ENCODE measurements around the gene ATP8B3.

The ATP8B3 gene

DNA sequence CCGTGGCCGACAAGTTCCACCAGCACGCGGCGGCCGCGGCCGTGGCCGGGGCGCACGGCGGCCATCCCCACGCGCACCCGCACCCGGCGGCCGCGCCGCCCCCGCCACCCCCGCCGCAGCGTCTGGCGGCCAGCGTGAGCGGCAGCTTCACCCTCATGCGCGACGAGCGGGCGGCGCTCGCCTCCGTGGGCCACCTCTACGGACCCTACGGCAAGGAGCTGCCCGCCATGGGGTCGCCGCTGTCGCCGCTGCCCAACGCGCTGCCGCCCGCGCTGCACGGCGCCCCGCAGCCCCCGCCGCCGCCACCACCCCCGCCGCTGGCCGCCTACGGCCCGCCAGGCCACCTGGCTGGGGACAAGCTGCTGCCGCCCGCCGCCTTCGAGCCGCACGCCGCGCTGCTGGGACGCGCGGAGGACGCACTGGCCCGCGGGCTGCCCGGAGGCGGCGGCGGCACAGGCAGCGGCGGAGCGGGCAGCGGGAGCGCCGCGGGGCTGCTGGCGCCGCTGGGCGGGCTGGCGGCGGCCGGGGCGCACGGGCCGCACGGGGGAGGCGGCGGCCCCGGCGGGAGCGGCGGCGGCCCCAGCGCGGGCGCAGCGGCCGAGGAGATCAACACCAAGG lies 57.9 kb downstream of the ATP8B3 start:
- no peak for DNase-seq (ENCODE audit: insufficient read length, low spot score)
- TF ChIP-seq POU2F2 (IDR thresholded peaks at IDR 0.05; ENCODE audit: low read depth, low read length), result no peak
- TF ChIP-seq TAF1 (IDR thresholded peaks at IDR 0.05; ENCODE audit: low read depth, low read length), result no peak
- no peak for TF ChIP-seq PAX5 (IDR thresholded peaks at IDR 0.05; ENCODE audit: insufficient read depth, low read length, severe bottlenecking)
- no peak for TF ChIP-seq POLR2AphosphoS5 (IDR thresholded peaks at IDR 0.05; ENCODE audit: low read depth, low read length)
- TF ChIP-seq SPI1 (IDR thresholded peaks at IDR 0.05; ENCODE audit: low read depth, low read length), result no peak
- no peak for TF ChIP-seq POLR2A (IDR thresholded peaks at IDR 0.05; ENCODE audit: low read depth, low read length)
- FAIRE-seq, result no peak

DNA sequence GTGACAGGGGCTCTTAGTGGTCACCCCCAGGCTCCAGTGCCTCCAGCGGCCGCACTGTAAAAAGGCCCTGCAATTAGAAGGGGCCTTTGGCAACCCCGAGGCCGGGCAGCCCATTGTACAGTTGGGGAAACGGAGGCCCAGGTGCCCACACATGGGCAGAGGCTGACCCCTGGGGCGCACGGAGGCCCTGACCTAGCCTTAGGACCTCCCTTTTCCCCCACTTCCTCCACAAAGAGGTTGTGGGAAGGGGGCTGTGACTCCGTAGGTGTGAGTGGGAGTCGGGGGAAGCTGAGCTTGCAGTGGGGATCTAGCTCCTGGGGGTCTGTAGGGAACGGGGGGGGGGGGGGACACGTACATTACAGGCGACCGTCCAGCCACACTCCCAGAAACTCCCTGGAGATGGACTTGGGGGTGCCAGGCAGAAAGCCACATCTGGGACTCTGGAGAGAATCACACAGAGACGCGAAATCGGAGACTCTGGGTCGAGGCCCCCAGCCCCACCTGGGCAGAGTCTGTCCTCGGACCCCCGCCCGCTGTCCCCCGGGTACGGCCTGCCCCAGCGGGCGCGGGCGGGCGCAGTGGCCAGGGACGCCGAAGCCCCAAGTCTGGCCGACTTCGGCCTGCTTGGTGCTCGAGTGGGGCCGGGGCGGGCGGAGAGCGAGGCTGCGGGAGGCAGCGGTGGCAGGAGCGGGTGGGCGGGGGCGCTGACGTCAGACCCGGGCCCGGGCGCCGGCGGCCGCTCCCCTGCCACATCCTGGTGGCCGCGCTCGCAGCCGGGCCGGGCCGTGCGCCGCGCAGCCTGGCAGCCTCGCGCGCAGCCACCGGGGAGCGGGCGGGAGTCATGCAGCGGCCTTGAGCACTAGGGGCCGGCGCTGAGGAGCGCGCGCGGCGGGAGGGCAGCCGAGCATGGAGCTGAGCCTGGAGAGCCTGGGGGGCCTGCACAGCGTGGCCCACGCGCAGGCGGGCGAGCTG lies 59.0 kb downstream of the ATP8B3 start, which contains the start of gene ONECUT3:
Gene ONECUT3 (plus strand): TSS at position 750 of the 972 bp plus-strand sequence. CDS start 157 bp downstream, at position 907.
- DNase-seq (ENCODE audit: insufficient read length, low spot score) (no peak), FAIRE-seq (no peak)
- no peak for TF ChIP-seq TAF1 (IDR thresholded peaks at IDR 0.05; ENCODE audit: low read depth, low read length)
- TF ChIP-seq POLR2AphosphoS5 (IDR thresholded peaks at IDR 0.05; ENCODE audit: low read depth, low read length), result no peak
- no peak for TF ChIP-seq PAX5 (IDR thresholded peaks at IDR 0.05; ENCODE audit: insufficient read depth, low read length, severe bottlenecking)
- no peak for TF ChIP-seq SPI1 (IDR thresholded peaks at IDR 0.05; ENCODE audit: low read depth, low read length)
- TF ChIP-seq POLR2A (IDR thresholded peaks at IDR 0.05; ENCODE audit: low read depth, low read length), result no peak
- no peak for TF ChIP-seq POU2F2 (IDR thresholded peaks at IDR 0.05; ENCODE audit: low read depth, low read length)

DNA sequence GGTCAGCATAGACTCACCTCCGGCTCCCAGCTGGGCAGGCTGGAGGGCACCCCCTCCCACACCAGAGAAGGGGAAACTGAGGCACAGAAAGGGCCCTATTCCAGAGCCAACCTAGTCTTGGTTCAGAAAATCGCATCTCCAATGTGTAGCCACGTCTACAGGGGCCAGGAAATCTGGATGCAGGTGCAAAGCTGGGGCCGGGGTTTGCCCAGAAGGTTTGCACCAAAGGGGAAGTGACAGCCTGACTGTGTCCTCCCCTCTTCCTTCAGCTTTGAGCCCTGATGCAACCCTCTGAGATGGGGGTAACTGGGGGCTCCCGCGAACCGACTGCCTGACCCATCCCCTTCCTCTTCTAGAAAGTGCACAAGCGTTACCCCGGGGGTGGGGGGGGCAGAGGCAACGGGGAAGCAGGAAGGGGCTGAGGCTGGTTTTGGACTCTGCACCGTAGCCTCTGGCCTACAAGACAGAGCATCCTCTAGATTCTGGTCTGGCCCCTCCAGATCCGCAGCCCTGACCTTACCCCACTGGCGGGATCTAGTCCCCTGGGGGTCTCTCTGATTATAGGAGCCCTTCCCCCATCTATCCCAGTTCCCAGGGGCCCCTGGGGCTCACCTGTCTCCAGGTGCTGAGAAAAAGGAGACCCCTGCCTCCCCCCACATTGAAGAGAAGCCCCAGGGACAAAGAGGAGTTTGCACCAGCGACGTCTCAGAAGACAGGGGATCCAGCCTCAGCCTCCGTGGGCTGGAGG lies 59.9 kb downstream of the ATP8B3 start:
- FAIRE-seq (no peak), DNase-seq (ENCODE audit: insufficient read length, low spot score) (no peak)
- TF ChIP-seq TAF1 (IDR thresholded peaks at IDR 0.05; ENCODE audit: low read depth, low read length) (no peak), SPI1 (IDR thresholded peaks at IDR 0.05; ENCODE audit: low read depth, low read length) (peak; percentile 55)

DNA sequence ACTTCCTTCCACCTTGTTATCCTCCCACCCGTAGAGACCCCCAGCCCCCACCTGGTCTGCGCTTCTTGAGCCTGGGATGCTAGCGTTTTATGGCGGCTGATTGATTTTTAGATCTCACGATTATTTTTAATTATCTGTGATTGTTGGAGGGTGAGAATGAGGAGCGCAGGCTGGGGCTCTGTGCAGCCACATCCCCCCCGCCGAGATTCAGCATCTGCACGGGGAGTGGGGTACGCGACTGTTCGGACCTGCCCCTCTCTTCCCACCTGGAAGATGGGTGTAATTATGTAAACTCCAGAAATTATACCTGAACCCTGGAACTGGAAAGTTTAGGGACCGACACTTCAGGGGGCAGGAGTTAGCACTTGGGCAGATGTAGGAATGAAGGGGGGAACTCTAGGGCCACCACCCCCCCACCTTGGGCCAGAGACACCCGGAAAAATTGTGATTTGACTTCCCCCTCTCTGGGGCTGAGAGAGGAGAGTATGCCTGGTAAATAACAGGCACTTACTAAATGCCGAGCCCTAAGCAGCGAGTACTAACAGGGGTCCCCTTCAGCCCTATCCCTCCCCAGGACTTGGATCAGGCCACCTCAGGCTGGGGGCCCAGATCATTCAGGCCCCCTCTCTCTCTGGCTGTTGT lies 60.6 kb downstream of the ATP8B3 start:
- FAIRE-seq (no peak), DNase-seq (ENCODE audit: insufficient read length, low spot score) (no peak)
- TF ChIP-seq PAX5 (IDR thresholded peaks at IDR 0.05; ENCODE audit: insufficient read depth, low read length, severe bottlenecking), result no peak

DNA sequence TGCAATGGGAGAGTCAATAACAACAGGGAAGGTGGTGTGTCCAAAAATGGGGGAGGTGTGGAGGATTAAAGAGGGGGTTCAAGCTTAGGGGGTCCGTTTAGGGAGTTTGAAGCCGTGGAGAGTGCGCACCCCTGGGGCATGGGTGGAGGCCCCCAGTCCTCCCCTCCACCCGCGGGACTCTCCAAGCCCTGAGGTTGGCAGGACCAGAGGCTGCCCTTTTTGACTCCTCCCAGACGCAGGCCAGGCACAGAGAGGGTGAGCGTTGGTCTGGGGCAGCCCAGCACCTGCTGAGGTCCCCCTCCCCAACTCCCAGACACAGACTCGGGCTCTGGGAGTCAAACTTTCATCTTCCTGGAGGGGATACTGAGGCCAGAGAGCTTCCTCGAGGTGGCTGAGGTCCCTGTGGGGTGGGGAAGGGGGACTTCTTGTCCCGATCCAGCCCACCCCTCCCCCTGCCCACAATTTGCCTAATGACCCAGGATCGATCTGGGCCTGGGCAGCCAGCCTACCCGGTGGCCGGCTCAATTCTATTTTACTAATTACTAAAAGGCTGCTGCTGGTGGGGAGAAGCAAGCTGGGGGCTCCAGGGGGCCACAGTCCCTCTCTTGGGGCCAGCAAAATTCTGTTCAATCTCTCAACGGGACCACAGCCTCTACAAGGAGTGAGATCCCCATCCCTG lies 61.6 kb downstream of the ATP8B3 start:
- no peak for FAIRE-seq
- TF ChIP-seq POU2F2 (IDR thresholded peaks at IDR 0.05; ENCODE audit: low read depth, low read length) (no peak), POLR2A (IDR thresholded peaks at IDR 0.05; ENCODE audit: low read depth, low read length) (no peak), PAX5 (IDR thresholded peaks at IDR 0.05; ENCODE audit: insufficient read depth, low read length, severe bottlenecking) (no peak), POLR2AphosphoS5 (IDR thresholded peaks at IDR 0.05; ENCODE audit: low read depth, low read length) (no peak)
- DNase-seq (ENCODE audit: insufficient read length, low spot score), result no peak

DNA sequence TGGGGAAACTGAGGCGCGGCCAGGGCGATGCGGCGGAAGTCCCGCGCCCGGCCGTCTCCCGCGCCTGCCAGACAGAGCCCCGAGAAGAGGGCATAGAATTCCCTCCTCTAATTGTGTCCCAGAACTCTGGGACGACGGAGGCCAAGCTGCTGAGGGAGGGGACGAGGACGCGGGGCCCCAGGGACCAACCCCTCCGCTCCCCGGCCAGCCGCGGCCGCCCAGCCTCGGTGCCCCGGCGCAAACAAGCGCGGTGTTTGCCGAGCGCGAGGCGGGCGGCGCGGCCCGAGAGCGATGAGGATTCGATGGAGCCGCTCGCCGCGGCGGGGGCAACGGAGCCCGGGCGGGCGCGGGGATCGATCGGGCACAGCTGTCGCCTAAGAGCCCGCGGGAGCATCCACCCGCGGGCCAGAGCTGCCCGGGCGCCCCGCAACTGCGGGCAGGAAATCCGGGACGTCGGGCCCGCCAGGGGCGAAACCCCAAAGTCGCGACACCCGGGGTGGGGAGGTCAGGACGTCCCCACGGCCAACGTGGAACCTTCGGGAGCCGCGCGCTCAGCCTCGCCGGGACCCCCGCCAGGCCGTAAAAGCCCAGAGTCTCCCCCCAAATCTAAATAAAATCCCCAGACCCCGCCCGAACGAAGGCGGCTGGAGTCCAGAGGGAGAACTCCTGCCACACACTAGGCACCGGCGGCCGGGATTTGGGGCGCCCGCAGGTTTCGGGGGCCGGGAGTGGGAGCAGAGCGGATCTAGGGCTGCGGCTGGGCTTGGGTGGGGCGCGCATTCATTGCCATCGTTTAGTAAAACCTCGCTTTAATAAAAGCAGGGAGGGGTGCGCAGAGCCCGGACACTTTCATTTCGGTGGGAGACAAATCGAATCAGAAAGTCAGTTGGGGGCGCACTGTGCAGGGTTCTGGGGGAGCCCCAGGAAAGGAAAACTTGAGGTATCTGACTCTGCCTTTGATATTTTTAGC lies 62.4 kb downstream of the ATP8B3 start:
- DNase-seq (ENCODE audit: insufficient read length, low spot score) (no peak), FAIRE-seq (no peak)
- TF ChIP-seq POLR2A (IDR thresholded peaks at IDR 0.05; ENCODE audit: low read depth, low read length) (no peak), PAX5 (IDR thresholded peaks at IDR 0.05; ENCODE audit: insufficient read depth, low read length, severe bottlenecking) (no peak), TAF1 (IDR thresholded peaks at IDR 0.05; ENCODE audit: low read depth, low read length) (no peak), POLR2AphosphoS5 (IDR thresholded peaks at IDR 0.05; ENCODE audit: low read depth, low read length) (no peak), SPI1 (IDR thresholded peaks at IDR 0.05; ENCODE audit: low read depth, low read length) (no peak), POU2F2 (IDR thresholded peaks at IDR 0.05; ENCODE audit: low read depth, low read length) (no peak)

DNA sequence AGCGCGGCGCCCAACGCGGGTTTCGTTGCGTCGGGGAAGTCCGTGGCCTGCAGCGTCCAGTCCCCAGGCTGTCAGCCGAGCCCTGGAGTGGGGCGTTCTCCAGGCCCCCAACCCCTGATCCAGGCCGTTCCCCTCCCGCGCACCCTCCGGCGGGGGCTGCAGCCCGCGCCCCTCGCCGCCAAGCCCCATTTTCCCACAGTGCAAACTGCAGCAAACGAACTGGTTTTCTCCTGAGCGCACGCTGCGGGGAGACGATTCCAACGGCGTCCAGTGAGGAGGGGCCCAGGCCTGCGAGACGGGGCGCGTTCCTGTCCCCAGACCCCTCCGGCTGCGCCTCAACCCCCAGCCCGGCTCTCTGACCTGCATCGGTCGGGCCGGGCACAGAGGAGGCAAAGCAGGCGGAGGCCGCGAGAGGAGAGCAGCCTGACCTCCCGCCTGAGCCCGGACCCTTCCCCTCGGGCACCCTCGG lies 63.2 kb downstream of the ATP8B3 start:
- DNase-seq (ENCODE audit: insufficient read length, low spot score), result no peak
- no peak for FAIRE-seq
- TF ChIP-seq SPI1 (IDR thresholded peaks at IDR 0.05; ENCODE audit: low read depth, low read length), result no peak
- no peak for TF ChIP-seq POU2F2 (IDR thresholded peaks at IDR 0.05; ENCODE audit: low read depth, low read length)
- no peak for TF ChIP-seq POLR2AphosphoS5 (IDR thresholded peaks at IDR 0.05; ENCODE audit: low read depth, low read length)
- TF ChIP-seq PAX5 (IDR thresholded peaks at IDR 0.05; ENCODE audit: insufficient read depth, low read length, severe bottlenecking), result no peak
- TF ChIP-seq TAF1 (IDR thresholded peaks at IDR 0.05; ENCODE audit: low read depth, low read length), result no peak
- no peak for TF ChIP-seq POLR2A (IDR thresholded peaks at IDR 0.05; ENCODE audit: low read depth, low read length)
